GM12873 (cell line): ENCODE data around the gene CDC42EP4.

Experiments
- CTCF ChIP-seq: IDR thresholded peaks from 2 replicates; pipeline ENCODE4 v1.5.1; 2012; ENCODE audit warnings: low read depth, mild to moderate bottlenecking, moderate library complexity, low read length, control low read depth; ENCODE audit not compliant: insufficient read depth; ENCODE audit errors: missing control alignments

Gene CDC42EP4

GRCh38 chr17:73261617-73261951, 50.2 kb downstream of the CDC42EP4 start, which contains the start of gene CPSF4L:
TSS of gene CPSF4L (minus strand) at chr17:73261880. CDS start at chr17:73261818, 62 bp downstream.
- no peak for TF ChIP-seq CTCF

GRCh38 chr17:73257516-73257915, 54.3 kb downstream of the CDC42EP4 start:
- TF ChIP-seq CTCF = no peak

DNA sequence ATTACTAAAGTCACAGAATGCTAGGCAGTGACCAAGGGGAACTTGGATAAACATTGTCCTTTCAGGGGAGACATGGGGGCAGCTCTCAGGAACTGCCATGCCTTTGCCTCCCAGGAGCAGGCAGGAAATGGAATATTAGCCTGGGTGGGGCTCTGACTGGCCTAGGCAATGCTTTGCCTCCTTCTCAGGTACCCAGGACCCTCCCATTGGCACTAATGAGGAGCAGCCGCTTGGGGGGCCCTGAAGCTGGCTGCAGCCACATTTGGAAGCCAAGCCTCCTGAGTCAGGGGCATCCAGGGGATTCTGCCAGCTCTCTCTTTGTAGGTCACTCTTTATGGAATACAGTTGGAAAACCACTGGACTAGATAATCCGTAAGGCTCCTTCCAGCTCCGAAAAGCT, 55.6 kb downstream of the CDC42EP4 start:
- TF ChIP-seq CTCF = no peak

GRCh38 chr17:73255671-73256181, 56.1 kb downstream of the CDC42EP4 start:
- TF ChIP-seq CTCF = peak; percentile 99

DNA sequence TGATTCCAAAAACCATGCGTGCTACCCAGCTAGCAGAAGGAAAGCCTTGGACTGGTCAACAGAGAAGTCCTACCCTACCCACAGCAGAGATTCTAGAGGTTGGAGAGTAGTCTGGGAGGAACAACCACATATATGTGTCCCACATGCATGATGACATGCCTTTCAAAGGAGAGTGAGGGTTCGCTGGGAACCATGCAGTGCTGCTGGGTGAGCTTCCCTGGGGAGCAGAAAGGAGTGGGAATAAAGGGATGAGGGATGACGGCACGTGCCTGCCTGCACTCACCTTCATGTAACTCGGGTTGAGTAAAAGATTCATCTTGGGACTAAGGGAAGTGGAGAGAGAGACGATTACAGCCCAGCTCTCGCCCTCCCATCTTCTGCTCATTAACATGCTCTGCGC, 59.9 kb downstream of the CDC42EP4 start:
- TF ChIP-seq CTCF = no peak

GRCh38 chr17:73250851-73251640, 60.8 kb downstream of the CDC42EP4 start:
- TF ChIP-seq CTCF = no peak

GRCh38 chr17:73249700-73250099, 62.1 kb downstream of the CDC42EP4 start:
- TF ChIP-seq CTCF = no peak
